Measurements from ENCODE around the gene GPATCH8.

Gene GPATCH8

GRCh38 chr17:44451832-44452231 is 51.4 kb downstream of the GPATCH8 start:
- DNase-seq (ENCODE audit: low read depth in 2 of 2) = no peak

- no peak for DNase-seq (ENCODE audit: low read depth in 2 of 2)
Measured at GRCh38 chr17:44451016-44451627, 52.1 kb downstream of the GPATCH8 start.

GRCh38 chr17:44448412-44448811 is 54.8 kb downstream of the GPATCH8 start:
- no peak for DNase-seq (ENCODE audit: low read depth in 2 of 2)

GRCh38 chr17:44444735-44445105 is 58.5 kb downstream of the GPATCH8 start:
- DNase-seq (ENCODE audit: low read depth in 2 of 2) = no peak

GRCh38 chr17:44442806-44443205 is 60.4 kb downstream of the GPATCH8 start:
- no peak for DNase-seq (ENCODE audit: low read depth in 2 of 2)

- DNase-seq (ENCODE audit: low read depth in 2 of 2) = no peak
Measured at GRCh38 chr17:44439168-44439567, 64.0 kb downstream of the GPATCH8 start.

- DNase-seq (ENCODE audit: low read depth in 2 of 2) = no peak
Measured at GRCh38 chr17:44438636-44439035, 64.6 kb downstream of the GPATCH8 start.

GRCh38 chr17:44436336-44436735 is 66.9 kb downstream of the GPATCH8 start:
- no peak for DNase-seq (ENCODE audit: low read depth in 2 of 2)

GRCh38 chr17:44432254-44433157 is 70.7 kb downstream of the GPATCH8 start:
- no peak for DNase-seq (ENCODE audit: low read depth in 2 of 2)

- no peak for DNase-seq (ENCODE audit: low read depth in 2 of 2)
Measured at GRCh38 chr17:44424828-44425461, 78.3 kb downstream of the GPATCH8 start.

GRCh38 chr17:44417553-44417952 is 85.7 kb downstream of the GPATCH8 start:
- peak; percentile 13 to 18 for DNase-seq (ENCODE audit: low read depth in 2 of 2)

GRCh38 chr17:44416558-44417289 is 86.5 kb downstream of the GPATCH8 start:
- DNase-seq (ENCODE audit: low read depth in 2 of 2) = no peak

- no peak for DNase-seq (ENCODE audit: low read depth in 2 of 2)
Measured at GRCh38 chr17:44414394-44415155, 88.6 kb downstream of the GPATCH8 start.

GRCh38 chr17:44409309-44410028 is 93.7 kb downstream of the GPATCH8 start:
- DNase-seq (ENCODE audit: low read depth in 2 of 2) = no peak

GRCh38 chr17:44408786-44409185 is 94.4 kb downstream of the GPATCH8 start:
- DNase-seq (ENCODE audit: low read depth in 2 of 2) = no peak

GRCh38 chr17:44402564-44403172 is 100.5 kb downstream of the GPATCH8 start:
- DNase-seq (ENCODE audit: low read depth in 2 of 2) = no peak

- DNase-seq (ENCODE audit: low read depth in 2 of 2) = no peak
Measured at GRCh38 chr17:44400226-44400847, 102.9 kb downstream of the GPATCH8 start.

- no peak for DNase-seq (ENCODE audit: low read depth in 2 of 2)
Measured at GRCh38 chr17:44398692-44399691, 104.2 kb downstream of the GPATCH8 start.
